IMR-90 (cell line): ENCODE data around the gene MICAL2. TPM values are rescaled to one million over a fixed set of nuclear protein-coding genes. Genes with fewer than 3 reads are reported as not detected.

Experiments
- ATAC-seq: fragments of 200-7000 bp; cut with Tn5 transposase; 2 replicates; pipeline ENCODE4 v1.9.1; 2020; ENCODE audit warnings: low read depth, mild to moderate bottlenecking, moderate library complexity
- BruUV-seq: library from RNA; stranded (reverse); fragments of 400-500 nt; replicated peaks from 2 replicates; lab custom pipeline; 2021; lab: Mats Ljungman, UMichigan
- CTCF ChIA-PET: fragments of 300-600 bp; formaldehyde crosslinking; extraction: SDS; loops from one replicate; lab custom pipeline; 2021; ENCODE audit warnings: antibody characterized with exemption; lab: Yijun Ruan, JAX
- POLR2A ChIA-PET: fragments of 300-600 bp; sonication (Branson Sonifier 250); formaldehyde crosslinking; loops from one replicate; lab custom pipeline; 2022; ENCODE audit warnings: antibody characterized with exemption; ENCODE audit not compliant: unreplicated experiment; lab: Charles Lee
- DNase-seq: peaks from one replicate; pipeline ENCODE4 v3.0.0; 2013
- H2AFZ ChIP-seq: replicated peaks from 2 replicates; pipeline ENCODE3; 2013; ENCODE audit warnings: low read length, mild to moderate bottlenecking; ENCODE audit not compliant: poor library complexity
- H2AK5ac ChIP-seq: 2 replicates; pipeline ENCODE4 v1.6.1; 2013; ENCODE audit warnings: low read depth, low read length, inconsistent platforms
- H2AK9ac ChIP-seq: replicated peaks from 2 replicates; pipeline ENCODE3; 2013; ENCODE audit warnings: mild to moderate bottlenecking, low read depth, low read length, moderate library complexity; ENCODE audit not compliant: poor library complexity
- H2BK120ac ChIP-seq: 2 replicates; pipeline ENCODE4 v1.6.1; 2013; ENCODE audit warnings: low read depth, low read length, inconsistent platforms
- H2BK15ac ChIP-seq: 3 replicates; pipeline ENCODE4 v1.6.1; 2013; ENCODE audit warnings: low read depth, low read length, inconsistent platforms
- H2BK20ac ChIP-seq: 2 replicates; pipeline ENCODE4 v1.6.1; 2013; ENCODE audit warnings: low read depth, mild to moderate bottlenecking, inconsistent platforms, low read length, moderate library complexity
- H2BK5ac ChIP-seq: 2 replicates; pipeline ENCODE4 v1.6.1; 2013; ENCODE audit warnings: mild to moderate bottlenecking, low read depth, low read length, inconsistent platforms; ENCODE audit not compliant: poor library complexity, severe bottlenecking
- H3K14ac ChIP-seq: replicated peaks from 2 replicates; pipeline ENCODE4 v1.6.1; 2013; ENCODE audit warnings: low read depth, low read length, inconsistent platforms
- H3K18ac ChIP-seq: 2 replicates; pipeline ENCODE4 v1.6.1; 2013; ENCODE audit warnings: low read depth, low read length, control low read depth
- H3K23ac ChIP-seq: 2 replicates; pipeline ENCODE4 v1.6.1; 2013; ENCODE audit warnings: low read depth, low read length, inconsistent platforms
- H3K27ac ChIP-seq: 2 replicates; pipeline ENCODE4 v1.5.1; 2013; ENCODE audit warnings: mild to moderate bottlenecking, control low read depth, low read length; ENCODE audit not compliant: insufficient read depth
- H3K27me3 ChIP-seq: 2 replicates; pipeline ENCODE4 v1.6.1; 2013; ENCODE audit warnings: low read length; ENCODE audit not compliant: control insufficient read depth, insufficient read depth
- H3K36me3 ChIP-seq: 2 replicates; pipeline ENCODE4 v1.6.1; 2013; ENCODE audit warnings: low read length, mixed read lengths; ENCODE audit not compliant: control insufficient read depth, insufficient read depth
- H3K4ac ChIP-seq: 2 replicates; pipeline ENCODE4 v1.6.1; 2013; ENCODE audit warnings: low read depth, low read length, inconsistent platforms
- H3K4me1 ChIP-seq: 2 replicates; pipeline ENCODE4 v1.6.1; 2013; ENCODE audit warnings: low read length, mixed read lengths; ENCODE audit not compliant: control insufficient read depth, insufficient read depth
- H3K4me2 ChIP-seq: 2 replicates; pipeline ENCODE4 v1.6.1; 2013; ENCODE audit warnings: low read depth, mild to moderate bottlenecking, control low read depth, low read length, moderate library complexity
- H3K4me3 ChIP-seq: 2 replicates; pipeline ENCODE4 v1.5.1; 2013; ENCODE audit warnings: low read depth, mild to moderate bottlenecking, control low read depth, low read length, moderate library complexity; ENCODE audit not compliant: insufficient read depth
- H3K56ac ChIP-seq: 2 replicates; pipeline ENCODE4 v1.6.1; 2013; ENCODE audit warnings: low read length, inconsistent platforms; ENCODE audit not compliant: insufficient read depth; ENCODE audit errors: extremely low read depth
- H3K79me1 ChIP-seq, 2 experiments: 2 replicates each; pipeline ENCODE4 v1.6.1; 2013; ENCODE audit warnings: low read length in 2 of 2, inconsistent platforms in 1 of 2, low read depth in 1 of 2
- H3K9ac ChIP-seq: 2 replicates; pipeline ENCODE4 v1.6.1; 2013; ENCODE audit warnings: low read depth, low read length, control low read depth
- H3K9me1 ChIP-seq: 2 replicates; pipeline ENCODE4 v1.6.1; 2013; ENCODE audit warnings: low read length, inconsistent platforms; ENCODE audit not compliant: insufficient read depth
- H3K9me3 ChIP-seq: 2 replicates; pipeline ENCODE4 v1.6.1; 2013; ENCODE audit warnings: low read length; ENCODE audit not compliant: control insufficient read depth, insufficient read depth
- H4K20me1 ChIP-seq: 2 replicates; pipeline ENCODE4 v1.6.1; 2013; ENCODE audit warnings: low read length, inconsistent platforms; ENCODE audit not compliant: insufficient read depth
- H4K5ac ChIP-seq: 2 replicates; pipeline ENCODE4 v1.6.1; 2013; ENCODE audit warnings: mild to moderate bottlenecking, low read depth, low read length, control low read depth
- H4K8ac ChIP-seq, 2 experiments: 2 replicates each; pipeline ENCODE4 v1.6.1; 2013; ENCODE audit warnings: low read depth in 2 of 2, low read length in 2 of 2, control low read depth in 1 of 2, inconsistent platforms in 1 of 2
- H4K91ac ChIP-seq: 2 replicates; pipeline ENCODE4 v1.6.1; 2013; ENCODE audit warnings: low read depth, low read length, inconsistent platforms; ENCODE audit not compliant: insufficient read depth
- BHLHE40 ChIP-seq: fragments of 150-350 bp; IDR thresholded peaks from 2 replicates; pipeline ENCODE4 v1.6.1; 2016; ENCODE audit warnings: mild to moderate bottlenecking, low read depth, low read length
- CEBPB ChIP-seq: IDR thresholded peaks from 2 replicates; pipeline ENCODE4 v1.6.1; 2012; ENCODE audit warnings: low read depth, low read length, improper control_type of control experiment
- CHD1 ChIP-seq: IDR thresholded peaks from 2 replicates; pipeline ENCODE4 v1.6.1; 2012; ENCODE audit warnings: low read depth, low read length, improper control_type of control experiment
- CTCF ChIP-seq: conservative IDR thresholded peaks from 2 replicates; pipeline ENCODE4 v1.5.1; 2012; ENCODE audit warnings: mild to moderate bottlenecking, low read depth, low read length, improper control_type of control experiment
- ELK1 ChIP-seq: fragments of 150-350 bp; IDR thresholded peaks from 2 replicates; pipeline ENCODE4 v1.6.1; 2016; ENCODE audit warnings: low read depth, mild to moderate bottlenecking, low read length, moderate library complexity, borderline replicate concordance
- FOS ChIP-seq: fragments of 150-350 bp; IDR thresholded peaks from 2 replicates; pipeline ENCODE4 v1.6.1; 2016; ENCODE audit warnings: low read depth, low read length
- MAFK ChIP-seq: IDR thresholded peaks from 2 replicates; pipeline ENCODE4 v1.6.1; 2012; ENCODE audit warnings: low read depth, low read length, improper control_type of control experiment
- MAZ ChIP-seq: IDR thresholded peaks from 2 replicates; pipeline ENCODE4 v1.6.1; 2012; ENCODE audit warnings: low read depth, mild to moderate bottlenecking, low read length, improper control_type of control experiment, moderate library complexity, borderline replicate concordance
- MXI1 ChIP-seq: IDR thresholded peaks from 2 replicates; pipeline ENCODE4 v1.6.1; 2012; ENCODE audit warnings: low read depth, mild to moderate bottlenecking, low read length, moderate library complexity, borderline replicate concordance
- NFE2L2 ChIP-seq: fragments of 150-350 bp; IDR thresholded peaks from 2 replicates; pipeline ENCODE4 v1.6.1; 2016; ENCODE audit warnings: low read depth, mild to moderate bottlenecking, low read length
- POLR2A ChIP-seq: IDR thresholded peaks from 2 replicates; pipeline ENCODE4 v1.6.1; 2012; ENCODE audit warnings: mild to moderate bottlenecking, low read depth, low read length
- RAD21 ChIP-seq: IDR thresholded peaks from 2 replicates; pipeline ENCODE4 v1.6.1; 2012; ENCODE audit warnings: low read length, improper control_type of control experiment
- RCOR1 ChIP-seq: IDR thresholded peaks from 2 replicates; pipeline ENCODE4 v1.6.1; 2012; ENCODE audit warnings: mild to moderate bottlenecking, low read length, improper control_type of control experiment; ENCODE audit not compliant: insufficient replicate concordance
- RFX5 ChIP-seq: IDR thresholded peaks from 2 replicates; pipeline ENCODE4 v1.8.0; 2012; ENCODE audit warnings: low read depth, mild to moderate bottlenecking, low read length, moderate library complexity
- SMC3 ChIP-seq: fragments of 150-350 bp; IDR thresholded peaks from 2 replicates; pipeline ENCODE4 v1.6.1; 2016; ENCODE audit warnings: low read depth, mild to moderate bottlenecking, antibody characterized with exemption, low read length, moderate library complexity
- USF2 ChIP-seq: fragments of 150-350 bp; IDR thresholded peaks from 2 replicates; pipeline ENCODE4 v1.6.1; 2017; ENCODE audit warnings: mild to moderate bottlenecking, antibody characterized with exemption, low read length, low read depth
- WGBS, 2 experiments: methylation state at CpG; one replicate each; pipeline versions ENCODE4 v1.1.5 to v1.1.7; 2013; ENCODE audit warnings: missing lambda C conversion rate in 2 of 2; ENCODE audit not compliant: insufficient read length in 1 of 2; ENCODE audit errors: extremely low coverage in 2 of 2; 5-methylcytosine and 5-hydroxymethylcytosine counted together
- dilution Hi-C: fragments of 300-500 bp; cut with HindIII; formaldehyde crosslinking; loops from one replicate; pipeline ENCODE4 v1.14.3; 2018; ENCODE audit warnings: low sequenced_read_pairs; ENCODE audit not compliant: unreplicated experiment
- in situ Hi-C: fragments of 300-500 bp; cut with MboI; formaldehyde crosslinking; loops from 3 replicates; pipeline ENCODE4 v1.14.3; 2019; ENCODE audit warnings: low sequenced_read_pairs, inconsistent platforms, mixed read lengths
- intact Hi-C: fragments of 100-400 bp; cut with micrococcal nuclease; formaldehyde crosslinking; loops from 2 replicates; pipeline ENCODE4 v1.10.0; 2022
- polyA plus RNA-seq, 3 experiments: library from polyadenylated mRNA; depleted of rRNA; stranded (reverse); fragments of >200 nt; gene quantifications; 2 replicates each; pipeline ENCODE4 v1.2.3, GENCODE V29; 2012; ENCODE audit warnings: low replicate concordance in 1 of 3
- total RNA-seq: library from RNA; depleted of rRNA; stranded (reverse); fragments of >200 nt; gene quantifications from 2 replicates; pipeline ENCODE4 v1.2.3, GENCODE V29; 2012

MICAL2 gene
- total and polyA plus RNA-seq, 2 of the 4 experiments (the other 2 are of a cell fraction) = 170 to 336 TPM

- peak overlapping the region; percentile 91 for H3K14ac ChIP-seq
These were observed 71.9 kb downstream of the MICAL2 start for GRCh38 chr11:12182302-12182675.

More at GRCh38 chr11:12182302-12182675, 71.9 kb downstream of the MICAL2 start:
- intact Hi-C loops (loop anchor here (2.0 kb wide), 1 partner anchor 19 kb away; no protein-coding TSS in a partner anchor), in situ Hi-C loops (no loop called here), dilution Hi-C loops (no loop called here)
- Histone ChIP-seq H2BK120ac (peak overlapping the region; percentile 98), H3K36me3 (peaks cover 3% of the 10 kb centered on the region; the same call in 1 of the 2 replicates), H3K4me3 (no peak overlapping the region), H3K4me2 (no peak overlapping the region), H2AFZ (no peak overlapping the region), H4K5ac (peak overlapping the region; percentile 6), H2BK20ac (peak overlapping the region; percentile 94), H3K27ac (peak overlapping the region; percentile 82), H2AK5ac (peak overlapping the region; percentile 82), H3K9me3 (no peaks in the 10 kb centered on the region), H2BK15ac (peak overlapping the region; percentile 35), H4K91ac (peak overlapping the region; percentile 87), H3K4me1 (peaks cover 48% of the 10 kb centered on the region), H3K9ac (peak overlapping the region; percentile 15; the same call in 1 of the 2 replicates), H3K18ac (peak overlapping the region; percentile 43), H2BK5ac (peak overlapping the region; percentile 97), H3K27me3 (no peaks in the 10 kb centered on the region), H4K8ac (peak overlapping the region; percentile 81 to 93), H3K56ac (peak overlapping the region; percentile 83), H3K4ac (peak overlapping the region; percentile 97), H4K20me1 (peaks cover 3% of the 10 kb centered on the region; the same call in 1 of the 2 replicates), H3K23ac (peak overlapping the region; percentile 91), H3K9me1 (peaks cover 42% of the 10 kb centered on the region), H2AK9ac (peak overlapping the region; percentile 86), H3K79me1 (peaks cover 31 to 84% of the 10 kb centered on the region in 2 experiments; a peak in 3 of 4 replicates)
- ATAC-seq (no peak), DNase-seq (no peak)
- TF ChIP-seq POLR2A (no peak), CEBPB (no peak), NFE2L2 (no peak), SMC3 (no peak), CTCF (no peak), USF2 (no peak), RFX5 (no peak), MAZ (no peak), BHLHE40 (no peak), MAFK (no peak), ELK1 (no peak), FOS (no peak), RCOR1 (no peak), RAD21 (no peak), MXI1 (no peak), CHD1 (no peak)
- POLR2A ChIA-PET = no interaction called here
- BruUV-seq = no TSS peak
- WGBS, 2 experiments = no CpG with 5 or more reads among the region's 8 CpGs
- CTCF ChIA-PET = no interaction called here
